Kidney epithelial cell (primary cell): ENCODE data around the gene ZBTB6. TPM values are rescaled to one million over a fixed set of nuclear protein-coding genes. Genes with fewer than 3 reads are reported as not detected.
A peak's percentile ranks its signal among the peaks of the same experiment; 100 is the strongest.

Source experiments
- DNase-seq: peaks from one replicate; pipeline ENCODE4 v3.0.0-alpha.2; 2010; ENCODE audit warnings: low read depth
- H3K27me3 ChIP-seq: 2 replicates; pipeline ENCODE4 v1.6.0; 2011; ENCODE audit warnings: low read length; ENCODE audit not compliant: control insufficient read depth, insufficient read depth
- H3K36me3 ChIP-seq: 2 replicates; pipeline ENCODE4 v1.5.1; 2011; ENCODE audit warnings: low read length; ENCODE audit not compliant: control insufficient read depth, insufficient read depth
- H3K4me3 ChIP-seq: 2 replicates; pipeline ENCODE4 v1.5.1; 2011; ENCODE audit warnings: low read depth, mild to moderate bottlenecking, control low read depth, low read length
- CTCF ChIP-seq: IDR thresholded peaks from 2 replicates; pipeline ENCODE4 v1.5.1; 2011; ENCODE audit warnings: mild to moderate bottlenecking, moderate library complexity, low read length, control low read depth, inconsistent platforms; ENCODE audit not compliant: insufficient read depth, poor library complexity, severe bottlenecking
- total RNA-seq: library from RNA; depleted of rRNA; stranded (reverse); fragments of >200 nt; gene quantifications from 2 replicates; pipeline ENCODE4 v1.2.3, GENCODE V29; 2015

The ZBTB6 gene
- total RNA-seq, 1 donor from 2014 or later, result 12.8 TPM

- no peak for TF ChIP-seq CTCF
- Histone ChIP-seq H3K4me3 (peak within 1 kb of the TSS; percentile 87), H3K27me3 (no peaks in the 10 kb centered on the region), H3K36me3 (no peaks in the 10 kb centered on the region)
- peak; percentile 95 for DNase-seq
Observed at GRCh38 chr9:122940749-122941581, 27.8 kb upstream of the ZBTB6 start, which contains the start of gene RABGAP1. Gene RABGAP1, plus strand, starts transcription at chr9:122941020. Its CDS starts 16,040 bp downstream, at chr9:122957060.

- no peak for TF ChIP-seq CTCF
- Histone ChIP-seq H3K27me3 (no peaks in the 10 kb centered on the region), H3K36me3 (no peaks in the 10 kb centered on the region), H3K4me3 (peak overlapping the region; percentile 33)
- no peak for DNase-seq
Observed at GRCh38 chr9:122940454-122940748, 27.3 kb upstream of the ZBTB6 start.

GRCh38 chr9:122939601-122940000 lies 26.5 kb upstream of the ZBTB6 start:
- no peak for DNase-seq
- TF ChIP-seq CTCF, result no peak
- H3K27me3 ChIP-seq, result no peaks in the 10 kb centered on the region
- H3K4me3 ChIP-seq, result no peak overlapping the region
- H3K36me3 ChIP-seq, result no peaks in the 10 kb centered on the region

- TF ChIP-seq CTCF, result no peak
- DNase-seq, result no peak
Observed at GRCh38 chr9:122936883-122937282, 23.8 kb upstream of the ZBTB6 start.

GRCh38 chr9:122936464-122936863 lies 23.3 kb upstream of the ZBTB6 start:
- Histone ChIP-seq H3K36me3 (no peaks in the 10 kb centered on the region), H3K27me3 (no peaks in the 10 kb centered on the region), H3K4me3 (no peak overlapping the region)
- no peak for TF ChIP-seq CTCF
- no peak for DNase-seq

More at GRCh38 chr9:122936883-122937282, 23.8 kb upstream of the ZBTB6 start:
- Histone ChIP-seq H3K4me3 (no peak overlapping the region), H3K27me3 (no peaks in the 10 kb centered on the region), H3K36me3 (no peaks in the 10 kb centered on the region)
